ENCODE measurements around the gene CDC73.
"Not testable (repeated sequence)": the region's sequence is repeated elsewhere in the genome, so short reads cannot be mapped to it uniquely, and the experiment has no call there.

CDC73 gene

GRCh38 chr1:193240609-193241008 lies 118.8 kb downstream of the CDC73 start:
- DNase-seq, result no peak

GRCh38 chr1:193241132-193241827 lies 119.4 kb downstream of the CDC73 start:
- no peak for DNase-seq

- DNase-seq, result no peak
Measured at GRCh38 chr1:193242000-193242399, 120.2 kb downstream of the CDC73 start.

GRCh38 chr1:193249187-193249586 lies 127.4 kb downstream of the CDC73 start:
- no peak for DNase-seq

GRCh38 chr1:193251950-193252349 lies 130.1 kb downstream of the CDC73 start:
- no peak for DNase-seq

- no peak for DNase-seq
Measured at GRCh38 chr1:193256019-193256418, 134.2 kb downstream of the CDC73 start.

- no peak for DNase-seq
Measured at GRCh38 chr1:193259636-193260035, 137.8 kb downstream of the CDC73 start.

GRCh38 chr1:193260056-193260745 lies 138.4 kb downstream of the CDC73 start:
- no peak for DNase-seq

- DNase-seq, result no peak
Measured at GRCh38 chr1:193260896-193261295, 139.1 kb downstream of the CDC73 start.

- DNase-seq, result no peak
Measured at GRCh38 chr1:193262661-193263060, 140.8 kb downstream of the CDC73 start.

- DNase-seq, result no peak
Measured at GRCh38 chr1:193264313-193265065, 142.7 kb downstream of the CDC73 start.

- DNase-seq, result no peak
Measured at GRCh38 chr1:193265716-193266115, 143.9 kb downstream of the CDC73 start.

GRCh38 chr1:193266794-193267193 lies 145.0 kb downstream of the CDC73 start:
- not testable (repeated sequence) for DNase-seq

- DNase-seq, result no peak
Measured at GRCh38 chr1:193270996-193271395, 149.2 kb downstream of the CDC73 start.

- DNase-seq, result no peak
Measured at GRCh38 chr1:193275773-193276172, 153.9 kb downstream of the CDC73 start.

- no peak for DNase-seq
Measured at GRCh38 chr1:193278968-193279367, 157.1 kb downstream of the CDC73 start.

GRCh38 chr1:193281894-193282293 lies 160.1 kb downstream of the CDC73 start:
- no peak for DNase-seq

- DNase-seq, result no peak
Measured at GRCh38 chr1:193283016-193283415, 161.2 kb downstream of the CDC73 start.

GRCh38 chr1:193284219-193284618 lies 162.4 kb downstream of the CDC73 start:
- no peak for DNase-seq

- DNase-seq, result no peak
Measured at GRCh38 chr1:193285641-193286040, 163.8 kb downstream of the CDC73 start.

- not testable (repeated sequence) for DNase-seq
Measured at GRCh38 chr1:193288548-193289080, 166.8 kb downstream of the CDC73 start.

GRCh38 chr1:193293726-193294125 lies 171.9 kb downstream of the CDC73 start:
- no peak for DNase-seq

GRCh38 chr1:193299038-193299437 lies 177.2 kb downstream of the CDC73 start:
- DNase-seq, result no peak

- DNase-seq, result no peak
Measured at GRCh38 chr1:193301746-193302145, 179.9 kb downstream of the CDC73 start.

All from GDM1 (cell line).